Cardiac septum (tissue), 1 donor: ENCODE data around the gene SEPTIN5. TPM values are rescaled to one million over a fixed set of nuclear protein-coding genes. Genes with fewer than 3 reads are reported as not detected.

Experiments
- DNase-seq: peaks from one replicate; pipeline ENCODE4 v3.0.0-alpha.2; 2020; ENCODE audit warnings: low spot score
- intact Hi-C: fragments of 100-400 bp; cut with DNase I; formaldehyde crosslinking; loops from one replicate; pipeline ENCODE4 v1.14.0; 2022
- total RNA-seq: library from RNA; stranded (reverse); fragmentation: NEBNext Ultra II Directional; extraction: Animal tissue kit (Norgen Biotek cat#: 25700); gene quantifications from one replicate; pipeline ENCODE4 v1.2.1, GENCODE V29; 2021
- donor health status: DM: no; HTN: no; CAD: no.

The SEPTIN5 gene
- total RNA-seq, 1 donor from 2014 or later, result 191 TPM

DNA sequence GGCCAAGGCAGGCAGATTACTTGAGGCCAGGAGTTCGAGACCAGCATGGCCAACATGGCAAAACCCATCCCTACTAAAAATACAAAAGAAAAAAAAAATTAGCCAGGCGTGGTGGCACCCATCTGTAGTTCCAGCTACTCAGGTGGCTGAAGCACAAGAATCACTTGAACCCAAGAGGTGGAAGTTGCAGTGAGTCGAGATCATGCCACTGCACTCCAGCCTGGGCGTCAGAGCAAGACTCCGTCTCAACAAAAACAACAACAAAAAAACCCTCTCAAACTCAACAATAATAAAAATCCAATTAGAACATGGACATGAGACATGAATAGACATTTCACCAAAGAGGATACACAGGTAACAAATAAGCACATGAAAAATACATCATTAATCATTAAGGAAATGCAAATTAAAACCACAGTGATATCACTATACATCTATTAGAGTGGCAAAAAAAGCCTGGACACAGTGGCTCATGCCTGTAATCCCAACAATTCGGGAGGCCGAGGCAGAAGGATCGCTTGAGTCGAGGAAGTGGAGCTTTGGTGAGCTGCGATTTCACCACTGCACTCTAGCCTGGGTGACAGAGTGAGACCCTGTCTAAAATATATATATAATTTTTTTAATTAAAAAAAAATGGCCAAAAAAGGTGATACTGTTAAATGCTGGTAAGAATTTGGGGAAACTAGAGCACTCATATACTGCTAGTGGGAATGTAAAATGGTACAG is 12.7 kb upstream of the SEPTIN5 start:
- intact Hi-C loops, result no loop called here
- DNase-seq, result no peak

- DNase-seq, result no peak
- intact Hi-C loops, result no loop called here
These were observed 10.4 kb upstream of the SEPTIN5 start for GRCh38 chr22:19703869-19704268.

- intact Hi-C loops, result no loop called here
- DNase-seq, result no peak
These were observed 9.8 kb upstream of the SEPTIN5 start for GRCh38 chr22:19704355-19705015.

- DNase-seq, result no peak
- intact Hi-C loops, result no loop called here
These were observed 8.9 kb upstream of the SEPTIN5 start for GRCh38 chr22:19705181-19705934.

DNA sequence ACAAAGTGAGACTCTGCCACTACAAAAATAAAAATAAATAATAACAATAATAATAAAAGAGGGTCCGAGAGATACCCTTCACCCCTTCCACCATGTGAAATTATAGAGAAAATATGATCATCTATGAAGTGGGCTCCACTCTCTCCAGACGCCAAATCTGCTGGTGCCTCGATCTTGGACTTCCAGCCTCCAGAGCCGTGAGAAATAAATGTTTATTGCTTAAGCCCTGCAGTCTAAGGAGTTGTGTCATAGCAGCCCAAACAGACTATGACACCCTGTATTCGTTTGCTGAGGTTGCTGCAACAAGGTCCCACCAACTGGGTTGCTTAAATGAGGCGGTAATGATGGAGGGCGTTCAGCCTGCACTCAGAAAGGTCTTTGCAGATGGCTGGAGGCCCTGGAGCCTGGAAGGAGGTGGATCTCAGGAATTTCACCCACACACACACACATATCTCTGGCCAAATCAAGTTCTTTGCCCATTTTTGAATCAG is 7.6 kb upstream of the SEPTIN5 start:
- DNase-seq, result no peak
- intact Hi-C loops, result no loop called here

DNA sequence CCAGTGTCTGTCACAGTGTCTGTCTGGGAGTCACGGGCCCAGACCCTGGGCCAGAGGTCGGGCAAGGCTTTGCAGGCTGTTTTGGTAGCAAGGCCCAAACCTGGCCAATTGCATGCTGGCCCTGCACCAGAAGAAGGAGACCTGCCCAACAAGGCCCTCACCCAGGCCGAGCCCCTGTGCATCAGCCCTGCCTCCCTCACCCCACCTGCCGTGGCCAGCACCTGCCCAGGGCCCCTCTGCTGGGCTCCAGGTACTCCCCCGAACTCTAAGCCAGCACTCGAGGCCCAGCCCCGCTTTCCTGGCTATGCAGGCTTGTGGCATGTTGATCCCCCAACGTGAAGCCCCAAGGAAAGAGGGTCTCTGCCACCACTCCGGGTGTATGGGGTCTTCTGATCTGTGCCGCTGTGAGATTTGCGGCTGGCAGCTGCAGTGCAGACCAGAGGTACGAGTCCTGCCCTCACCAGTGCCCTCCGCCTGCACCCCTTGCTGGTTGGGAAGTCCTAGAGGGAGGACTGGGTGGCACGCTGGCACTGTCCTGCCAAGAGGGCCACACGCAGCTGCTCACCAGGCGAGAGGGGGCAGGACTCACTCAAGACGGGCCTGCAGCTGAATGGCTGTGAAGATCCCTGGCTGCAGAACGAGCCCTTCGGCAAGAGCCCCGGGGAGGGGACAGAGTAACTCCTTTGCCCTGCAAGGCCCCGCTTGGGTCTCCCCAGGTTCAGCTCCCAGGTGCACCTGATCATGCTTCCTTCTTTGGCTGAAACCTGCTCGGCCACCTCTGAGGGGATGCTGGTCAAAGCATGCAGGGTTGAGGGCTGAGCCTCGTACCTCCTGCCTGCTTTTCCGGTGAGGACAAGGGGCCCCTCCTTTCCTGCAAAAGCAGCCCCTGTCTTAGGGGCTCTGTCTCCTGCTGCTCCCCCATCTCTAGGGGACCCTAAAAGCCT is 6.7 kb upstream of the SEPTIN5 start:
- DNase-seq, result no peak
- intact Hi-C loops, result no loop called here

- DNase-seq, result peak; percentile 68
These were observed 5.8 kb upstream of the SEPTIN5 start for GRCh38 chr22:19708321-19709011.

DNA sequence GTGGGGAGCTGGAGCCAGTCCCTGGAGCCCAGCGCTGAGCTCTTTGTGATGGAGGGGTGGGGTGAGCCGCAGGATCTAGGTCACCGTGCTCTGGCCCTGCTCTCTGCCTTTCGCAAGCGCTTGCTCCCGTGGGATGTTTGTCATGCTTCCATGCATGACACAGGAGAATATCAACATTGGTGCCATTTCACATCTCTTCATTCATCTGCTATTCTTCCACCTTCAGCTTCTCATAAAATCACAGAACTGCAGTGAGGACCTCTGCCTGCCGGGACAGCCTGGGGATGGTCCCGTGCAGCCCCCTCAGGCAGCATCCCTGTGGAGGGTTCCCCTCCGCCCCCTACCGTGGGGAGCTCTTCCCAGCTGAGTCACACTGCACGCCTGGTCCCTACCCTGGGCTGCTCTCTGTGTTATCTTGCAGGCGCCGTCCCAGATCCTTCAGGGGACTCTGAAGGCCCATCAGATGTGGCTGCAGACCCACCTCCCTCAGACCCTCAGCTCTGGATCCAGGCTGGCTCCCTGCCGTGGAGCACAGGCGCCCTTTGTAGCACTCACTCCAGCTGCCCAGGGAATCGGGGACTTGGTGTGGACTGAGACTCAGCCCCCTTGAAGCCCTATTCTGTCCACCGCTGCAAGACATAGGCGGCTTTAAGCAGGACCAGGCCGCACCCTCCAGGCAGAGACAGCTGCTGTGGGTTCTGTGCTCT is 5.1 kb upstream of the SEPTIN5 start:
- DNase-seq, result peak; percentile 68
- intact Hi-C loops, result no loop called here

More at GRCh38 chr22:19708321-19709011, 5.8 kb upstream of the SEPTIN5 start:
- intact Hi-C loops, result no loop called here

GRCh38 chr22:19710020-19710768 is 4.1 kb upstream of the SEPTIN5 start:
- intact Hi-C loops, result loop anchor here (10.0 kb wide), 2 partner anchors 45 to 415 kb away; partner anchors contain the start of gene CLTCL1
- DNase-seq, result no peak

GRCh38 chr22:19710769-19711106 is 3.6 kb upstream of the SEPTIN5 start:
- intact Hi-C loops, result loop anchor here (10.0 kb wide), 2 partner anchors 46 to 416 kb away; partner anchors contain the start of gene CLTCL1
- no peak for DNase-seq

DNA sequence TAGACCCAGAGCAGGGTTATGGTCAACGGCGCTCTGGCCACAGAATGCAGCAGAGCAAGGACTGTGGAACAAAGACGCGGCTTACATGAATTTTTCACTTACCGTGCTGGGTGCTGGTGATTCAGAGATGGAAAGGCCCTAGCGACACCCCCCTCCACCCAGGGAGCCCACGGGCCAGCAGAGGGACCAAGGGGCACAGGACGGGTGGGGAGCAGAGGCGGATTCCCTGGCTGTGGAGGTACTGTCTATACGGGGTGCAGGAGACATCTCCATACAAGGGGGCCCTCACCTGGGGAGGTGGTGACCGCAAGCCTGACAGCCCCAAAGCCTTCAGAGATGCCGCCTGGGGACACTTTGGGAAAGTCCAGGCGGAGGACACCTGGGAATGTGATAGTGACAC is 1.1 kb upstream of the SEPTIN5 start:
- no peak for DNase-seq
- intact Hi-C loops, result loop anchor here (10.0 kb wide), 2 partner anchors 48 to 418 kb away; partner anchors contain the start of gene CLTCL1

- DNase-seq, result no peak
- intact Hi-C loops, result loop anchor here (10.0 kb wide), 2 partner anchors 49 to 419 kb away; partner anchors contain the start of gene CLTCL1
These were observed 522 bp upstream of the SEPTIN5 start for GRCh38 chr22:19713650-19714311.

DNA sequence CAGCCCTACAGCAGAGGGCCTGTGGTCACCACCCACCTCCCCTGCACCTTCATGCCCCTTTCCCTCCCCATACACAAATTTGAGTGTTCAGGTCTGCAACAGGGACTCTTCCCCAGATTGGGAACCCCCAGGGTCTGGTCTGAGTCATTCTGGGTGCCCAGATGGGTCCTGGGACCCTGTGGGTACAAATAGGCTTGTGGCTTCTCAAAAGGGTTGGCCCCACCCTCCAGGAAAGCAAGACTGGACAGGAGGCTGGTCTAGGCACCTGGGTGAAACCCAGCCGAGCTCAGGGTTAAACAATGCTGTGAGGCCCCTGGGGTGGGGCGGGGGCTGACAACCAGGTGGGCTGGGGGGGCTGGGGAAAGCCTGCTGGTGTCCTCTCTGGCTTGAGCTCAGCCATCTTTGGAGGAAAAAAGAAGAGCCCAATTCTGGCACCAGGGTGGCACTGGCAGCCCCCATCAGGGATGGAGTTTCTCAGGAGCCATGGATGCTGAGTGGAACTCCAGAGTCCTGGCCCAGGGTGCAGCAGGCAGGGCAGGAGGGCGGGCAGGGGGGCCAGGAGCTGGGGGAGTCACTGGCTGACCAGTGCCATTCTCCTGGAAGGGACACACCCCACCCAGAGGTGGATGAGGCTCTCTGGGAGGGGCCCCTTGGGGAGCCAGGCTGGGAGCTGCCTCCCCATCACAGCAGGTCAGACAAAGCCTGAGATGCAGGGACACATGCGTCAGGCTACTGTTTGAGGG is 1.1 kb downstream of the SEPTIN5 start:
- DNase-seq, result no peak
- intact Hi-C loops, result loop anchor here (10.0 kb wide), 2 partner anchors 51 to 421 kb away; partner anchors contain the start of gene CLTCL1

GRCh38 chr22:19716041-19716828 is 1.9 kb downstream of the SEPTIN5 start:
- intact Hi-C loops, result loop anchor here (10.0 kb wide), 2 partner anchors 51 to 421 kb away; partner anchors contain the start of gene CLTCL1
- DNase-seq, result no peak

- intact Hi-C loops, result loop anchor here (10.0 kb wide), 2 partner anchors 52 to 422 kb away; partner anchors contain the start of gene CLTCL1
- DNase-seq, result no peak
These were observed 2.5 kb downstream of the SEPTIN5 start for GRCh38 chr22:19716829-19717105.
